Common myeloid progenitor, CD34-positive (primary cell): ENCODE measurements around the gene RUNX2.
"Not testable (repeated sequence)": the region's sequence is repeated elsewhere in the genome, so short reads cannot be mapped to it uniquely, and the experiment has no call there.

Experiments
- CTCF ChIA-PET: fragments of 350-600 bp; sonication (Branson Sonifier 250); formaldehyde crosslinking; loops from one replicate; lab custom pipeline; 2021; ENCODE audit warnings: antibody characterized with exemption; lab: Charles Lee
- POLR2A ChIA-PET: fragments of 350-600 bp; sonication (Branson Sonifier 250); formaldehyde crosslinking; loops from one replicate; lab custom pipeline; 2021; ENCODE audit warnings: antibody characterized with exemption; lab: Charles Lee
- DNase-seq, 3 donors: peaks; one replicate each; pipeline versions ENCODE4 v3.0.0 to v3.0.0-alpha.2; 2013
- H3K27ac ChIP-seq, 2 experiments: 1 replicate in 1 of 2; 2 replicates in 1 of 2; pipeline ENCODE4 v1.7.0; 2013; ENCODE audit warnings: inconsistent platforms in 2 of 2, low read length in 2 of 2, mild to moderate bottlenecking in 2 of 2, low read depth in 1 of 2, moderate library complexity in 1 of 2; ENCODE audit not compliant: severe bottlenecking in 2 of 2, insufficient read depth in 1 of 2, poor library complexity in 1 of 2
- H3K27me3 ChIP-seq, 5 experiments: replicated peaks in 2 of 5; 1 replicate in 3 of 5; 2 replicates in 2 of 5; pipeline versions ENCODE4 v1.6.1 to v1.7.0; 2013; ENCODE audit warnings: low read length in 4 of 5, mild to moderate bottlenecking in 2 of 5, moderate library complexity in 2 of 5, inconsistent platforms in 1 of 5; ENCODE audit not compliant: insufficient read depth in 5 of 5, control insufficient read depth in 4 of 5
- H3K36me3 ChIP-seq, 4 experiments: 1 replicate in 2 of 4; 2 replicates in 2 of 4; pipeline versions ENCODE4 v1.6.1 to v1.7.0; 2013; ENCODE audit warnings: low read length in 3 of 4, control low read depth in 1 of 4, mild to moderate bottlenecking in 1 of 4; ENCODE audit not compliant: control insufficient read depth in 4 of 4, insufficient read depth in 4 of 4
- H3K4me1 ChIP-seq, 4 experiments: 1 replicate in 3 of 4; 2 replicates in 1 of 4; pipeline versions ENCODE4 v1.6.1 to v1.7.1; 2013; ENCODE audit warnings: low read length in 3 of 4, mild to moderate bottlenecking in 3 of 4, control low read depth in 1 of 4, inconsistent platforms in 1 of 4, moderate library complexity in 1 of 4; ENCODE audit not compliant: control insufficient read depth in 4 of 4, insufficient read depth in 4 of 4; ENCODE audit errors: control extremely low read depth in 1 of 4
- H3K4me3 ChIP-seq, 7 experiments: 1 replicate in 4 of 7; 2 replicates in 3 of 7; pipeline versions ENCODE4 v1.5.1 to v1.7.0; 2013; ENCODE audit warnings: mild to moderate bottlenecking in 7 of 7, low read length in 6 of 7, moderate library complexity in 6 of 7, inconsistent platforms in 2 of 7, low read depth in 2 of 7, control low read depth in 1 of 7; ENCODE audit not compliant: insufficient read depth in 4 of 7, control insufficient read depth in 1 of 7; ENCODE audit errors: extremely low read depth in 1 of 7
- H3K9me3 ChIP-seq, 5 experiments: 1 replicate in 4 of 5; 2 replicates in 1 of 5; pipeline versions ENCODE4 v1.6.1 to v1.7.1; 2013; ENCODE audit warnings: low read length in 4 of 5, mild to moderate bottlenecking in 2 of 5, inconsistent platforms in 1 of 5, low read depth in 1 of 5, moderate library complexity in 1 of 5; ENCODE audit not compliant: control insufficient read depth in 4 of 5, insufficient read depth in 2 of 5; ENCODE audit errors: control extremely low read depth in 1 of 5
- WGBS: methylation state at CpG from one replicate; pipeline ENCODE4 v1.1.5; 2013; ENCODE audit not compliant: insufficient coverage; 5-methylcytosine and 5-hydroxymethylcytosine counted together

RUNX2 gene

DNA sequence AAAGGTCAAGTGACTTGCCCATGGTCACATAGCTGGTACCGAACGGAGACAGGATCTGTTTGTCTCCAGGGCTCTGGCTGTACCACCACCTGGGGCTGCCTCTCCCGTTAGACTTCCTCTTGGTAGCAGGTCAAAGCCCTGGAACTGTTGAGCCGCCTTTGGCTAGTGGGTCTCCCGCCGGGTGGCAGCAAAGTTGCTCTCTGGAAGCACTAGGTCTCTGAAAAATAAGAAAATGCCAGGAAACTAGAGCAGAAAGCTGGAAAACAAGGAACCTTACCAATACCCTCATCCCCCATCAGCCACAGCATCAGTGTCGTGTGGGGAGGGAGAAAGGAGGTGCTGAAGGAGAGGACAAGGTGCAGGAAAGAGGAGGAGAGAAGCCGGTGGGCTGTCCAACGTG, 340.6 kb downstream of the RUNX2 start:
- ChIA-PET CTCF (no interaction called here), POLR2A (no interaction called here)
- Histone ChIP-seq H3K9me3 (no peaks in the 10 kb centered on the region), H3K4me3 (no peak overlapping the region), H3K36me3 (no peaks in the 10 kb centered on the region), H3K4me1 (peaks cover 3 to 30% (median 10%) of the 10 kb centered on the region in 4 experiments), H3K27me3 (peaks cover 0 to 12% (median 0%) of the 10 kb centered on the region in 5 experiments), H3K27ac (no peak overlapping the region)
- 98% methylated on average over 4 of the region's 9 CpGs for WGBS
- no peak for DNase-seq

DNA sequence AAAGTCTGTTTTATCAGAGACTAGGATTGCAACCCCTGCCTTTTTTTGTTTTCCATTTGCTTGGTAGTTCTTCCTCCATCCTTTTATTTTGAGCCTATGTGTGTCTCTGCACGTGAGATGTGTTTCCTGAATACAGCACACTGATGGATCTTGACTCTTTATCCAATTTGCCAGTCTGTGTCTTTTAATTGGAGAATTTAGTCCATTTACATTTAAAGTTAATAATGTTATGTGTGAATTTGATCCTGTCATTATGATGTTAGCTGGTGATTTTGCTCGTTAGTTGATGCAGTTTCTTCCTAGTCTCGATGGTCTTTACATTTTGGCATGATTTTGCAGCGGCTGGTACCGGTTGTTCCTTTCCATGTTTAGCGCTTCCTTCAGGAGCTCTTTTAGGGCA, 345.0 kb downstream of the RUNX2 start:
- H3K36me3 ChIP-seq, H3K27me3 ChIP-seq, H3K9me3 ChIP-seq, H3K27ac ChIP-seq, H3K4me3 ChIP-seq, POLR2A ChIA-PET, CTCF ChIA-PET, DNase-seq: not testable (repeated sequence)
- WGBS = no CpG with 5 or more reads among the region's 6 CpGs
- H3K4me1 ChIP-seq = peaks cover 5 to 25% (median 19%) of the 10 kb centered on the region in 4 experiments

GRCh38 chr6:45675166-45675565, 347.0 kb downstream of the RUNX2 start:
- H3K9me3 ChIP-seq, H3K4me3 ChIP-seq, POLR2A ChIA-PET, H3K27me3 ChIP-seq, DNase-seq, H3K27ac ChIP-seq, H3K36me3 ChIP-seq: not testable (repeated sequence)
- CTCF ChIA-PET = interaction anchor here (0.5 kb wide), 1 partner anchor 10 kb away, joined by 3 read pairs; no protein-coding TSS in a partner anchor
- peaks cover 5 to 28% (median 21%) of the 10 kb centered on the region in 4 experiments for H3K4me1 ChIP-seq
- 96% methylated on average over 4 of the region's 14 CpGs for WGBS

DNA sequence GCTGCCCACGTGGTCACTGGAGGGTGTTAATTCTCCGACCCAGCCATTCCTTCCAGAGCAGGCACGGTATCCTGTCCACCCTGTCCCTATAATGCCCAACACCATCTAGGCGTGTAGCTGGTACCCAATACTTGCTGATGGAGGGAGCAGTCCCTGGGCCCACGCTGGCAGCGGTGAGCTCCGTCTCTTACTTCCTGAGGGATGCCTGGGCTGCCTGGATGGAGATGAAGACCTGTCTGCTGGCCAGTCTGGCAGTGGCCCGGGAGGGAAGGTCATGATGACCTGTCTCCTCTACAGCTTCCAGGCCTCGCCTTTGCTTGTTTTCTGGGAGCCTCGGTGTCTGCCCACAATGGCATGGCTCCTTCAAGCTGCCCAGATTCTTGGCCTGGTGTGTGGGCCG, 347.5 kb downstream of the RUNX2 start:
- DNase-seq = no peak
- Histone ChIP-seq H3K9me3 (no peaks in the 10 kb centered on the region), H3K4me3 (no peak overlapping the region), H3K4me1 (peaks cover 5 to 28% (median 21%) of the 10 kb centered on the region in 4 experiments), H3K27ac (no peak overlapping the region), H3K36me3 (no peaks in the 10 kb centered on the region), H3K27me3 (no peaks in the 10 kb centered on the region)
- ChIA-PET POLR2A (no interaction called here), CTCF (interaction anchor here (0.5 to 1.5 kb wide), 3 partner anchors 11 to 22 kb away, joined by 3 to 6 read pairs (median 4); no protein-coding TSS in a partner anchor)
- WGBS = 95% methylated on average over 10 of the region's 11 CpGs

DNA sequence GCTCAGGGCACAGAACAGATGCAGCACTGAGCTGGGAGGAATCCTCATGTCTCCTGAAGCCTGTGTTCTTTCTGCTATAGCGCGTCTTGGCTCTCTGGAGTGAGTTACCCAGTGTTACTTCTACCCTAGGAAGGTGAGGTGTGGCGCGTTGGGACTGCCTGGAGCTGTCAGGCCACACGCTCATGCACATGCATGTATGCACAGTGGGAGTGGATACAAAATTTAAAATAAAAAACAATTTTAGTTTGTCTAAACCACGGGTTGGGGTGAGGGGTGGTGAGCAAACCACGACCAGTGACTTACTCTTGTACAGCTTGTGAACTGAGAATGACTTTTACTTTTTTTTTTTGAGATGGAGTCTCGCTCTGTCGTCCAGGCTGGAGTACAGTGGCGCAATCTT, 348.2 kb downstream of the RUNX2 start:
- DNase-seq = peak in 2 of 3 donors; percentile 49 to 60
- peaks cover 5 to 28% (median 21%) of the 10 kb centered on the region in 4 experiments for H3K4me1 ChIP-seq
- no peaks in the 10 kb centered on the region for H3K36me3 ChIP-seq
- WGBS = 23% methylated on average over 2 of the region's 10 CpGs
- H3K9me3 ChIP-seq = no peaks in the 10 kb centered on the region
- no peak overlapping the region for H3K4me3 ChIP-seq
- ChIA-PET POLR2A (no interaction called here), CTCF (interaction anchor here (0.6 to 2.3 kb wide), 9 partner anchors 12 to 256 kb away, joined by 3 to 9 read pairs (median 5); no protein-coding TSS in a partner anchor)
- H3K27me3 ChIP-seq = no peaks in the 10 kb centered on the region
- no peak overlapping the region for H3K27ac ChIP-seq

DNA sequence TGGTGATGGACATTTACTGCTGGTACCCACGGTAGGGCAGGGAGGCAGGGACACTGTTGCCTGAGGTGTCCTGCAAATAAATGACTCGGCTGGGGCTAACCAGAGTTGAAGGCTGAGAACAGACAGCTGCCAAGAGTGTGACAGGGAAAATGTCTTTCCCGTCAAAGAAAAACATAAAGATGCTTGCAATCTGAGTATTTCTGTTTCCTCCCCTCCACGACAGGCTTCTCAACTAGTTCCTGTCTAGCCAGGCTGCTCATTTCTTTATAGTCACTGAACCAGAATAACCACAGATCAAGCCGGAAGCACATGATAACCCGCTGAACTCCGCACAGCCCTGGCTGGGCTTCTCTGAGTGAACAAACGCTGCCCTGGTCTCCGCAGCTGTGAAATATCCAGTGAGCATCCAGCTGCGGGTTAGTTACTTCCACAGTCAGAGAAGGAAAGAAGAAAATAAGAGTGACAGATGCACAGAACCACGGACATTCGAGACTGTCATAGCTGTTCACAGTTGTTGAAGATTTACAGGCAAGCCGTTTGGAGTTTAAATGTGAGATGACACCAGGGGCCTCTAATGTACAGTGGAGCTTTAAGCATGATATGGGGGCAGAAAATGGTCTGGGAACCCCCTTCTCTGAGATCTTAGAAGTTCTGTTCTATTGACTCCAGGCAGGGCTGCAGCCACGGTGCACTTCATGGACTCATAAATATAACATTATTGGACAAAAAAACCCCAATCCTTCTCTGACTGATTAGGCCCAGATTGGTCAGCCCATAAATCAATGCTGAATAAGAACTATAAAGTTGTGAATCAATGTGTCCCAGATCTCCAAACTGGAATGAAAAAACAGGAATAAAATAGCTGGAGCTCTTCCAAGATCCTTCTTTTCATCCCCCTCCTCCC, 349.5 kb downstream of the RUNX2 start:
- DNase-seq = peak; percentile 78 to 96 (median 94)
- H3K27ac ChIP-seq = no peak overlapping the region

GRCh38 chr6:45678285-45678607, 350.1 kb downstream of the RUNX2 start:
- no peaks in the 10 kb centered on the region for H3K27me3 ChIP-seq
- no peak overlapping the region for H3K27ac ChIP-seq
- peaks cover 5 to 28% (median 21%) of the 10 kb centered on the region in 4 experiments for H3K4me1 ChIP-seq
- ChIA-PET POLR2A (no interaction called here), CTCF (interaction anchor here (1.9 to 2.3 kb wide), 3 partner anchors 14 to 36 kb away, joined by 7 to 9 read pairs (median 9); no protein-coding TSS in a partner anchor)
- no peaks in the 10 kb centered on the region for H3K36me3 ChIP-seq
- peak overlapping the region in 2 of 7 experiments; percentile 35 to 50 for H3K4me3 ChIP-seq
- peak in 2 of 3 donors; percentile 15 to 35 for DNase-seq
- H3K9me3 ChIP-seq = peaks cover 0 to 10% (median 4%) of the 10 kb centered on the region in 5 experiments
- 43% methylated on average over 3 of the region's 5 CpGs for WGBS

More for the DNA sequence above, 349.5 kb downstream of the RUNX2 start:
- Histone ChIP-seq H3K36me3 (no peaks in the 10 kb centered on the region), H3K4me1 (peaks cover 5 to 28% (median 21%) of the 10 kb centered on the region in 4 experiments), H3K27me3 (no peaks in the 10 kb centered on the region), H3K9me3 (peaks cover 0 to 10% (median 4%) of the 10 kb centered on the region in 5 experiments), H3K4me3 (peak overlapping the region in 4 of 7 experiments; percentile 7 to 50 (median 32))
- ChIA-PET POLR2A (no interaction called here), CTCF (interaction anchor here (1.3 to 2.3 kb wide), 4 partner anchors 14 to 257 kb away, joined by 5 to 9 read pairs (median 8); no protein-coding TSS in a partner anchor)
- WGBS = under 1% methylated on average over 13 of the region's 14 CpGs
